ENCODE measurements around the gene DGKB.

The DGKB gene

DNA sequence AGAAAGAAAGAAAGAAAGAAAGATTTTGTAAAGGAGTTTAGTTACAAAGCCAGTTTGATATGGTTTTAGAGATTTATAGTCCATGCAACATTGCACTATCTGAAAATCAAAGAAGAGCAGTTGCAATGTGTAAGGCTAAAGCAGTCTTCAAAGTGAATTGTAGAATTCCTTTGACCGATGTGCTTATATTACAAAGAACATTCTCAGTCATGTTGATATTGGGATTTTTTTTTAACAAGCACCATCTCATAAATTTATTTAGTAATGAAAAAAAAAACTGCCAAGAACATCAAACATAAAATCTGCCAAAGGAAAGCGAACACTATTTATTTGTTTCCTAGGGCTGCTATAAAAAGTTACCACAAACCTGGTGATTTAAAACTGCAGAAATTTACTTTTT lies 133.3 kb downstream of the DGKB start:
- no peaks in the 10 kb centered on the region for H3K27me3 Mint-ChIP-seq

DNA sequence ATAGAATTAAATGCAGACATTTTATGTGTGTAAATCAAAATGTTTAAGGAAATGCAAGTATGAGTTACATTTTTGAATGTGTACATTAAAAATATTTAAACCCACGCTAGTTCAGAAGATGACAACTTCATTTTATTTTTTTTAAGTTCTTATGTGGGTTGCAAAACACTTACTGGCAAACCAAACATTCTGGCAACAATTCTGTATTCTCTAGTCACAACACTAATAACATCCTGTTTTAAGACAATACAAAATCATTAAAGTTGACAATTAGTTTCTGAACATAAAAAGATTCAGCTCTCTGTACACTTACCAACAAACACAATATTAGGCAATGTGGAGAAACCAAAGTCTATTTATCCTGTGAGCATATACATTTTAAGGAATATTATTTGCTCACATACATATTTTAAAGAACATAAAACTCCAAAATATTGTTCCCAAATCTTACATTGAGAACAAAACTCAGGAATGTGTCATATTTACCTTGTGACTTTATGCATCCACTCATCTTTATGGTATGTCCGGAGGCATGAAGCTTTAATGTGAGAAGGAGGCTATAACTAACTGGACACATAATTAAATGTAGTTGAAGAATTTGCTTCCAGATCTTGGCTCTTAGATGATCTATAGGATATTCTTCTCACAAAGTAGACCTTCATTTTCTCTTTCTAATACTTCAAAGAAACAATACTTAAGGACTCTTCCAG lies 134.7 kb downstream of the DGKB start:
- no peak overlapping the region for H3K27ac Mint-ChIP-seq
- DNase-seq, result no peak
- H3K9me3 Mint-ChIP-seq, result no peaks in the 10 kb centered on the region
- H3K4me3 Mint-ChIP-seq, result no peak overlapping the region
- H3K4me1 Mint-ChIP-seq, result no peaks in the 10 kb centered on the region
- H3K36me3 Mint-ChIP-seq (ENCODE audit: low read depth), result no peaks in the 10 kb centered on the region
- ATAC-seq, result no peak
- H3K27me3 Mint-ChIP-seq, result no peaks in the 10 kb centered on the region

More for the DNA sequence above, 133.3 kb downstream of the DGKB start:
- H3K36me3 Mint-ChIP-seq (ENCODE audit: low read depth), result no peaks in the 10 kb centered on the region
- H3K27ac Mint-ChIP-seq, result no peak overlapping the region
- no peak for ATAC-seq
- H3K9me3 Mint-ChIP-seq, result no peaks in the 10 kb centered on the region
- no peak for DNase-seq
- no peak overlapping the region for H3K4me3 Mint-ChIP-seq
- H3K4me1 Mint-ChIP-seq, result no peaks in the 10 kb centered on the region

DNA sequence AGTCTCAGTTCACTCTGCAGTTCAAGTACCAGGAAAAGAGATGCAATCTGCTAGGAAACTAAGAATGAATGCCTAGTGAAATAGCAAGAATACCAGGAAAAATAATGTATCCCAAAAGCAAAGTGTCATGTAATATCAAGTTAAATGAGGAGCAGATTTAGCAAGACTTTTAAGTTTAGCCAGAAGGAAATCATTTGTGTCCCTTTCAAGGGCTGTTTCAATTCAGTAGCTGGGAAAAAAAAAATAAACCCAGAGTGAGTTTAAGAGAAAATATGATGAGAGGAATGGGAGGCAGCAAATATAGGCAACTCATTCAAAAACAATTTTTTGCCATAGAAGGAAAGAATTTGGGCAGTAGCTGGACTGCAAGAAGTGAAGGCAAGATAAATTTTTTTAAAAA lies 135.8 kb downstream of the DGKB start:
- ATAC-seq, result no peak
- H3K4me1 Mint-ChIP-seq, result no peaks in the 10 kb centered on the region
- H3K9me3 Mint-ChIP-seq, result no peaks in the 10 kb centered on the region
- H3K27ac Mint-ChIP-seq, result no peak overlapping the region
- no peak for DNase-seq
- H3K4me3 Mint-ChIP-seq, result no peak overlapping the region
- H3K27me3 Mint-ChIP-seq, result no peaks in the 10 kb centered on the region
- no peaks in the 10 kb centered on the region for H3K36me3 Mint-ChIP-seq (ENCODE audit: low read depth)

DNA sequence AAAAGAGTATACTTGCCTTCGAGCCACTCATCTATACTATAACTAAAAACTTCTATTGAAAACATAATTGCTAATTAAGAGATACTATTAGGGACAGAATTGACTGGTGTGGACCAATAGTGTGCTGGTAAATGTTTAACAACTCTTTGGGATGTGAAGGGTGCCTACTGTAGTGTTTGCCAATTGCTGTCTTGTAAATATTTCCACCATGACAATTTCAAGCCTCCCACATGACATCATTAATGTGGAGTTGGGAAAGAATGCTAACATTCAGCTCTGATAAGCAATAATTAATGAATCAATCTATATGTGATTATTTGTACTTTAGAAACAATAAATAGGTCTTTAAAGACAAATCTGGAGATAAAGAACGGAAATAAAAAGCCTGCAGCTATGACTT lies 136.8 kb downstream of the DGKB start:
- Mint-ChIP-seq H3K9me3 (no peaks in the 10 kb centered on the region), H3K27me3 (no peaks in the 10 kb centered on the region), H3K4me3 (no peak overlapping the region), H3K4me1 (no peaks in the 10 kb centered on the region), H3K36me3 (ENCODE audit: low read depth) (no peaks in the 10 kb centered on the region), H3K27ac (no peak overlapping the region)
- ATAC-seq (no peak), DNase-seq (no peak)

DNA sequence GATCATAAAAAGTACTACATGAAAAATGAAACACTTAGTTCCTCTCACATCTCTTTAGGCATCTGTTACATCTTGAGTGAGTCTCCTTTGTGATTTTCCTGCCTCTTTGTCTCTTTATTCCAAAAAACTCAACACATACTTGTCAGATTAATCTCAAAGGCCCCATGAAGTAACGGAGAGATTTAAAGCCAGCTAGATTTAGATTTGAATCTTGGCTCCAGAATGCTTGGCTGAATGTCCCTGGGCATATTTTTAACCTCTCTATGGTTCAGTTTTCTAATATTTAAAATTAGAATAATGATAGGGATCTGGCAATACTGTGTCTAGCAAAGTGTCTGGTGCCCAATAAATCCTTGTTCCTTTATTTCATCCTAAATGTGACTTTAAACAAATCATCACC lies 140.0 kb downstream of the DGKB start:
- Mint-ChIP-seq H3K4me3 (no peak overlapping the region), H3K9me3 (peaks cover 12% of the 10 kb centered on the region), H3K27ac (no peak overlapping the region), H3K36me3 (ENCODE audit: low read depth) (no peaks in the 10 kb centered on the region), H3K27me3 (no peaks in the 10 kb centered on the region), H3K4me1 (no peaks in the 10 kb centered on the region)
- ATAC-seq, result no peak
- no peak for DNase-seq

DNA sequence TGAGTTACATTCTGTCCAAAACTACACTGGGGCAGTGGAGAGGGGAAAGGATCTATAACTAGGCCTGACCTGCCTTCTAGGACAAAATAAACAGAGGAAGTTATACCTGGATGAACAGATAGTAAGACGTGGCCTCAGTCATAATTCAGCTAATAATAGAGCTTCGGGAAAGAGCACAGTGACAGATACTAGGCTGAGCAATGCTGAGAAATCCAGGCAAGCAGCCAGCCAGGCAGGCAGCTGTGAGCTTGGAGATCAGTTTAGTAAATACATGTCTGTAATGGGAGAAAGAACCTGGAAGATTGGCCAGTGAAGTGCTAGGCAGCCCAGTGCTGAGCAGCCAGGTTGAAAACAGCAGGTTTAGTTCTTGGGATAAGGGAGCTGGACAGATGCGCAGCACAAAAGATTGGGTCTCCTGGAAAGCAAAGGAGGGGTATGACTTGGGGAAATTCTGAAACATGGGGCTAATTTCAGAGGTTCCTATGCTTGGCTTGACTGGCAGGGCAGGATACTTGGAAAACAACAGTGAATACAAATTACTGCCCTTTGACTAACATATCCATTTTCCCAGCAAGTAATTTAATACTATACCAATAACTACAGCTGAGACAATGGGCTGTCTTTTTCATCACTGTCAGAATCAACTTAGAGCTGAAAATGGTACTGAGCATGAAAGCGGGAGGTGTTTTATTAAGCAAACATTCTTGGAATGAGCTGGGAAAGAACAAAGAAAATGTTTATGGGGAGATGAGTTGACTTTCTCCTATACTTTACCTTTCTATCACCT lies 140.8 kb downstream of the DGKB start:
- Mint-ChIP-seq H3K36me3 (ENCODE audit: low read depth) (no peaks in the 10 kb centered on the region), H3K27me3 (no peaks in the 10 kb centered on the region), H3K4me3 (no peak overlapping the region), H3K27ac (no peak overlapping the region), H3K4me1 (no peaks in the 10 kb centered on the region), H3K9me3 (peaks cover 12% of the 10 kb centered on the region)
- ATAC-seq, result no peak
- DNase-seq, result no peak

DNA sequence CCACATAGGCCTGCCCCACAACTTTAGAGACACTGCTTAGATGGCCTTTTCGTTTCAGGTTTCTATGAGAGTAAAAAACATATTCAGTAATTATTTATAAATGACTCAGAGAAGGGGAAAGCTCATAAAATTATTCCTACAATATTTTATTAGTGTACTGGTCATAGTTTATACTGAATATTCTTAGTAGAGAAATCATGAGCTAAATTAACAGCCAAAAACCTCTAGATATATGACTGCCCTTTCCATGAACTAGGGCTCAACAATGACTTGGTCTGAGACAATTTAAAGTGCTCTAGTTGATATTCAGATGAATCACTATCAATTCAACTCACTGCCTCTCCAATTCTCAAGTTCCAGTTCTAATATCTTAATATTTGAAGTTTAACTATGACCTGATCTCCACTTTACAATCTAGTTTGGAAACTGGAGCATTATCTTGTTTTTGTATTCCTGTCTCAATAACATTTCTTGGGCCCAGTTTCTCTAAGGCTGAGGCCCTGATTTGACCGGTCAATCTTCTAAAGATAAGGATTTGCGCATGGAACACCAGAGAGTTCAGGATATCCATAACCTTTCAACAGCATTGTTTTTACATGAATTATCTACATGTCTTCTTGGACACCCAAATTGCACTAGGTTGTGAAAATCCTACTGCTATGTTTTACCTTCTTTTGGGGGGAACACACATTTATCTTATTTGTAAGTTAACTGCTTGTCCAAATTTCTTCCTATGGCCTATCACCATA lies 141.6 kb downstream of the DGKB start:
- Mint-ChIP-seq H3K9me3 (peaks cover 12% of the 10 kb centered on the region), H3K36me3 (ENCODE audit: low read depth) (no peaks in the 10 kb centered on the region), H3K4me3 (no peak overlapping the region), H3K4me1 (no peaks in the 10 kb centered on the region), H3K27ac (no peak overlapping the region), H3K27me3 (no peaks in the 10 kb centered on the region)
- ATAC-seq (no peak), DNase-seq (no peak)

DNA sequence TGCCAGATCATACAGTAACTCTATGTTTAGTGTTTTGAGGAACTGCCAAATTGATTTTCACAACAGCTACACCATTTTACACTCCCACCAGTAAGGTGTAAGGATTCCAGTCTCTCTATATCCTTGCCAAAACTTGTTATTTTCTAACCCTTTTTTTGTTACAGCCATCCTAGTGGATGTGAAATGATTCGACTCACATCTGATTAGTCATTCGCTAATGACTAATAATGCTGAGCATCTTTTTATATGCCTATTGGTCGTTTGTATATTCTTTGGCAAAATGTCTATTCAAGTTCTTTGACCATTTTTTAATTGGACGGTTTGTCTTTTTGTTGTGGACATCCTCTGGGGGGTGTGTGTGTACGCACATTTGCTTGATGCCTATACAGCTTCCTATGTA lies 142.8 kb downstream of the DGKB start:
- Mint-ChIP-seq H3K9me3 (peaks cover 12% of the 10 kb centered on the region), H3K27ac (no peak overlapping the region), H3K27me3 (no peaks in the 10 kb centered on the region), H3K4me1 (no peaks in the 10 kb centered on the region), H3K4me3 (no peak overlapping the region), H3K36me3 (ENCODE audit: low read depth) (no peaks in the 10 kb centered on the region)
- ATAC-seq, result no peak
- no peak for DNase-seq

DNA sequence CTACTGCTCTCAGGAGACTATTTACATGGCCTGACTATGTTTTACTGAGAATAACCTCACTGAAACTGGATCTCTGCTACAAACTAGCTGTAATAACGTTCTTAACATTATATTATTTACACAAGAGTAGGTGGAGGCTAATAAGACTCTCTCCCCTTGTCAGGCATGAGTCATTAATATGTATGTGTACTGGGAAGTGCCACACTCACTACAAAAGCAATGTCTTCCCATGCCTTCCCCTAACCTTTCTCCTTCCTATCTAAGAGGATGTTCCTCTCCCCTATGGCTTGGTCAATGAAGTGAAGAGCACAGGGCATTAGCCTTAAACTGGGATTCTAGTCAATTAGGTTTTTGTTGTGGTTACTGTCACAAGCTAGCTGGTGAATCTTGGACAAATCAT lies 147.9 kb downstream of the DGKB start:
- peaks cover 4% of the 10 kb centered on the region for H3K9me3 Mint-ChIP-seq
- H3K4me3 Mint-ChIP-seq, result no peak overlapping the region
- H3K27me3 Mint-ChIP-seq, result no peaks in the 10 kb centered on the region
- H3K27ac Mint-ChIP-seq, result no peak overlapping the region
- H3K4me1 Mint-ChIP-seq, result no peaks in the 10 kb centered on the region
- ATAC-seq, result no peak
- DNase-seq, result no peak
- no peaks in the 10 kb centered on the region for H3K36me3 Mint-ChIP-seq (ENCODE audit: low read depth)

DNA sequence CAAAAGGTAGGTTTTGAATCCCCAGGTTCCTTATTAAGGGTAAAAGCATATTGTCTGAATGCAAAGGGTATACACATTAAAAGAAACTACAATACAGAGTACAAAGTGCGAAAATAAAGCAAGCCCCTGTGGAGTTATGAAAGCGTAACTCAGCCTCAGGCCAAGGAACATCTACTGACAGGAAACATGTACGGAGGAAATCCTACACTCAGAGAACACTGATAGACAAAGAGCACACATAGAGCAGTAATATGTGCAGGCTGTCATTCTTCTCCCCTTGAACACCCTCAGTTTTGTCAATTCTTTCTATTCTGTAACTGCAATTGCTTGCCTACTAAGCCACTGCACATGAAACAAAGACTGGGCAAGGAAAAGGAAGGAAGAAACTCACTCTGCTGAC lies 150.2 kb downstream of the DGKB start:
- Mint-ChIP-seq H3K4me3 (no peak overlapping the region), H3K9me3 (no peaks in the 10 kb centered on the region), H3K27ac (no peak overlapping the region), H3K4me1 (no peaks in the 10 kb centered on the region), H3K27me3 (no peaks in the 10 kb centered on the region), H3K36me3 (ENCODE audit: low read depth) (no peaks in the 10 kb centered on the region)
- ATAC-seq (no peak), DNase-seq (no peak)

DNA sequence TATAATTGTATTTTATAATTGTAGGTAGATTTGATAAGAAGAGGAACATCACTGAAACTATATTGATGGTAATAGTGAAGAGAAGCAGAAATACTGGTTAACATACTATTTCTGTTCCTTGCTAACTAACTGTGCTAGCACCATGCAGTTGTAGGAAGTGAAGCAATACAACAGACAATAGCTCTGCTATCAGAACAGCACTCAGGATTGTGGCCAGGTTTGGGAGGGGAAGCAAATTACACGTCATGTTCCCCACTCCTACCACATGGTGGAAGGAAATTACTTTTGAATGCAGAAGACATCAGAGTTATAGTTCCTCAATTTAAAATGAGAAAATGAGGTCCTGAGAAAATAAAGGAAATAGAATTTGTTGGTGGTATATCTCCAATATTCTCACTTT lies 151.1 kb downstream of the DGKB start:
- Mint-ChIP-seq H3K4me1 (no peaks in the 10 kb centered on the region), H3K36me3 (ENCODE audit: low read depth) (no peaks in the 10 kb centered on the region), H3K9me3 (no peaks in the 10 kb centered on the region), H3K27me3 (no peaks in the 10 kb centered on the region), H3K27ac (no peak overlapping the region), H3K4me3 (no peak overlapping the region)
- no peak for ATAC-seq
- no peak for DNase-seq

DNA sequence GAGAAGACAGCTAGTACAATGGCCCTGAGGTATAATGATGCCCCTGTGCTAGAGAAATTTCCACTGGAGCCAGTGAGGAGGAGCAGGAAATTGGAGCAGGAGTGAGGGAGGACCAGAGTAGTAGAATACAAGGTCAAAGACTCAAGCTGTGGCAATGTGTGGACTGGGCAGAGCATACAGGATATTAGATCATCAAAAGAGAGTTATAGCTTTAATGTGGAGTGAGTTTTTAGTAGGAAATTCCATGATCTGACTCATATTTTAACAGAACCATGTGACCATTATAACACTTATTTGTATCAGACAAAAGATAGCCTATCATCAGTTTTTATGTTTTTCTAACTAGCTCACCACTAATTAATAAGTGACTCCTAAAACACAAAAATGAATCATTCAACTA lies 154.1 kb downstream of the DGKB start:
- ATAC-seq (no peak), DNase-seq (no peak)
- no peaks in the 10 kb centered on the region for H3K27me3 Mint-ChIP-seq
- H3K36me3 Mint-ChIP-seq (ENCODE audit: low read depth), result no peaks in the 10 kb centered on the region
- no peak overlapping the region for H3K4me3 Mint-ChIP-seq
- no peaks in the 10 kb centered on the region for H3K4me1 Mint-ChIP-seq
- H3K27ac Mint-ChIP-seq, result no peak overlapping the region
- no peaks in the 10 kb centered on the region for H3K9me3 Mint-ChIP-seq

DNA sequence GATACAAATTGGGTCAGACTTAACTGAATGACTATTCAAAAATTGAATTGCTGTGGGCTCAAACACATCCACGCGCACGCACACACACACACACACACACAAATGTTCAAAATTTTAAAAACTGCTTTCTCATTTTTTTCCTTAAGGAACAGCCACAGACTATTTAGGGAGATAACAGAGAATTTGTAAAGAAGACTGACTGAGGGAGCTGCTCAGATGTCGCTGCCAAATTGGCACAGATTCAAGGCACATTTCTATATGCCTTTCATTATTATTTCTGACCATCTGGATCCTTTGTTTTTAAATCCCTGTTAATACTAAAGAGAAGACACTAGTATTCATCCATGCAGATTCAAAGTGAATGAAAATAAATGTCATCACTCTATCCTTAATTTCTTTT lies 154.8 kb downstream of the DGKB start:
- H3K4me1 Mint-ChIP-seq, result no peaks in the 10 kb centered on the region
- no peak for ATAC-seq

DNA sequence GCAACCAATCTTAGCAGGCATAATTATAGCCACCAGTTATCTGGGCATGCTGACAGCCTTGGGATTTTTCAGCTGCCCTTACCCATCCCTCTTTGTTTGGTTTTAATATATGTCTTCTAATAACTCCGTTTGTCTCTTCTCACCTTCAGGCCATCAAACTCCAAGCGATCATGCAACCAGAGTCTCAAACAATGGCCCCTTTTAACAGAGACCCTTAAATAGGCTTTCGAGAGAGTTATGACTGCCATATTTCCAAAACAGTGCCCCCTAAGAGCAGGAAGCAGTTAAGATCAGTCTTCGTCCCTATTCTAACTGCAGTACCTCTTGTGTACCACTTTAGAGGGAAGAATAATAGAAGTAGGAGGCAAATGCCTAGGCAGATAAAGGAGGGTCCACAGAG lies 157.5 kb downstream of the DGKB start:
- peaks cover 4% of the 10 kb centered on the region for H3K9me3 Mint-ChIP-seq
- no peaks in the 10 kb centered on the region for H3K36me3 Mint-ChIP-seq (ENCODE audit: low read depth)
- H3K27ac Mint-ChIP-seq, result no peak overlapping the region
- H3K4me1 Mint-ChIP-seq, result no peaks in the 10 kb centered on the region
- DNase-seq (no peak), ATAC-seq (no peak)
- no peak overlapping the region for H3K4me3 Mint-ChIP-seq
- H3K27me3 Mint-ChIP-seq, result no peaks in the 10 kb centered on the region

More for the DNA sequence above, 154.8 kb downstream of the DGKB start:
- no peak overlapping the region for H3K4me3 Mint-ChIP-seq
- H3K36me3 Mint-ChIP-seq (ENCODE audit: low read depth), result no peaks in the 10 kb centered on the region
- peaks cover under 1% of the 10 kb centered on the region for H3K9me3 Mint-ChIP-seq
- DNase-seq, result no peak
- no peaks in the 10 kb centered on the region for H3K27me3 Mint-ChIP-seq
- no peak overlapping the region for H3K27ac Mint-ChIP-seq

DNA sequence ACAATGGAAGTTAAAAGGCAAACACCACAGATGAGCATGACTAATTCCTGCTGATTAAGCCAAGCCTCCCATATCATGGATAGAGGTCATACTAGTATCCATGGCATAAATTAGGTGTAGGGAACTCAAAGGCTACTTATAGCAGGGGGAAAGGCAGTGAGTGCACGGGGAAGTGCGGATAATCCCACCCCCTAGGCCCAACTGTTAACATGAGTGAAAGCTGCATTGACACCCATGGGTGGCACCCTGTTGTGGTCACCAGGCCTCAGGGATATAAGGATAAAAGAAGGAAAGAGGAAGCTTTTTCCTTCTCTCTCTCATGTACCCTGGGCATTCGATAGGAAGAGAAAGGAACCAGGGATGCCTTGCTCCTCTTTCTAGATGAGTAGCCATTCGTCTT lies 161.9 kb downstream of the DGKB start:
- DNase-seq (no peak), ATAC-seq (no peak)
- Mint-ChIP-seq H3K27me3 (no peaks in the 10 kb centered on the region), H3K36me3 (ENCODE audit: low read depth) (no peaks in the 10 kb centered on the region), H3K4me3 (no peak overlapping the region), H3K9me3 (peaks cover 4% of the 10 kb centered on the region), H3K4me1 (no peaks in the 10 kb centered on the region), H3K27ac (no peak overlapping the region)
